GM21825 (cell line): ENCODE measurements around the gene ATXN7L1.
"Not testable (repeated sequence)": the region's sequence is repeated elsewhere in the genome, so short reads cannot be mapped to it uniquely, and the experiment has no call there.

Experiments
- ATAC-seq: cut with Tn5 transposase; IDR thresholded peaks from one replicate; pipeline ENCODE4 v1.9.1; 2021; ENCODE audit warnings: mild to moderate bottlenecking, moderate library complexity; ENCODE audit not compliant: unreplicated experiment

ATXN7L1 gene

DNA sequence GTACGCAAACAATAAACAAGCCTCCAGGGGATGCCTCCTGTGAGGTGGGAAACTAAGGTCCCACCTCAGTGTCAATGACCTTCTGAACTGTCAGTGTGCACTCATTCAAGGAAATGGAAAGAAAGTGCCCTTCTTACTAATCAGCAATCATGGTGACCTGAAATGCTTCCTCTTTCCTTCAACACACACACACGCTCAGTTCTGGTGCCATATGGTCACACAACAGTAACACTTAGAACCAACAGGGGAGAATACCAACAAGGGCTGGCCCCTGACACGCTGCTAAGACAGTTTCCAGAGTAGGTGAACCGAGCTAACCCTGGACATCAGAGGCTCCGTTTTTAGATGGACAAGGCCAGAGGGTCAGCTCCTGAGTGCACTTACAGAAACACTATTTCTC lies 253.0 kb downstream of the ATXN7L1 start:
- ATAC-seq: no peak

DNA sequence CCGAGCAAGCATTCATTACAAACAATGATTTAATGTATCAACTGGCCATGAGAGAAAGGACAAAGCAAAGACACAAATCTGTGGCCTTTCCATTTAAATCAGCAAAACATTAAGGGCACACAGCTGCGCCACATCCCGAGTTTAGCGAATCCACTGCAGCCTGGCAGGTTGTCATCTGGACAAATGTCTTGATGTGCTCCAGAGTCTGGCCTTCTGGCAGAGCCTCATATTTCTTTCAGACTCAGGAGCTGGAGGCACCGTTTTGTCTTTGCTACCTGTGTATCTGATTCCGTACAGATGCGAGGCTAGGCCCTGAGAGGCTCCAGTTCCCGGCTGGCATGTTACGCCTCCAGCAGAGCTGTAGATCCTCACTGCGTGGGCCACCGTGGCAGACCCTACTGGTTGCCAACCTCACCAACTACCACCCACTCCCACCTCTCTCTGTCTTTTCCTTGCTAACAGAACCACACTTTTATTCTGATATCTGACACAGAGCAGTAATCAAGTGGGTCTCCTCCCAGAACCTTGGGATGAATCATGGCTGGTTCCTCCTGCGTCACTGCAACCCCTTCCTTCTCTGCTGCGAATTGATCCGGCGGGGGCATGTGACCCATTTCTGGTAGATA lies 254.2 kb downstream of the ATXN7L1 start:
- ATAC-seq: no peak

DNA sequence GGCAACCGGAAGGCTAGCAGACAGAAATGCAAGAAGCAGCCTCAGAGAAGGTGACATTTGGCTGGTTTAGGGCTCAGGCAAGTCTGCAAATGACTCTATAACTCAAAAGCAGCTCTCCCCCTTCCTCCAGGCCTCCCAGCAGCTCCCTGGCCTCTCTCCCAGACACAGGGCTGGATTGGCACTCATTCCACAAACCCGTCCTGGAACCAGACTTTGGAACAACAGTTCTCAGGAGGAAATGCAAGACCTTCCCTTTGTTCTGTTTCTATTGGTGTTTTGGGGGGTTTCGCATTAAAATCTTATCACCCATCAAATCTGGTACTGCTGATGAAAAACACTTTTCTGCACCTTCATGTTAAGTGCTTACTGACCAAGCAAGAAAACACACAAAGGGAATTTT lies 254.8 kb downstream of the ATXN7L1 start:
- no peak for ATAC-seq

DNA sequence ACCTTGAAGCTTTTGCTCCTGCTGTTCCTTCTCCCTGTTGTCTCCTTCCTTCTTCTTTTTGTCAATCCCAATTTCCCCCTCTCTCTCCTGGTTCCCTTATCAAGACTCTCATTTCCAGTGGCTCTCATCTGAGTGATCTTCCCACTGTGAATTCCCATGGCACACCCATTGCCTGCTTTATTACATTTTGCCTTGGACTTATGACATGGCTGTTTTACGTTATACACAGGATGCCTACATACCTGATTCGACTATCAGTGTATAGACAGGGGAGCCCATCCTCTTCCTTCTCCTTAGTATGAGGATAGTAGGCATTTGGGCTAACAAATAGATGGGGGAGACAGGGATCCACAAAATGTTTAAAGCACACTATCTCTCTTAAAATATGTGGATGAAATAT lies 255.2 kb downstream of the ATXN7L1 start:
- no peak for ATAC-seq

GRCh38 chr7:105619590-105619989 lies 256.8 kb downstream of the ATXN7L1 start:
- ATAC-seq: no peak

DNA sequence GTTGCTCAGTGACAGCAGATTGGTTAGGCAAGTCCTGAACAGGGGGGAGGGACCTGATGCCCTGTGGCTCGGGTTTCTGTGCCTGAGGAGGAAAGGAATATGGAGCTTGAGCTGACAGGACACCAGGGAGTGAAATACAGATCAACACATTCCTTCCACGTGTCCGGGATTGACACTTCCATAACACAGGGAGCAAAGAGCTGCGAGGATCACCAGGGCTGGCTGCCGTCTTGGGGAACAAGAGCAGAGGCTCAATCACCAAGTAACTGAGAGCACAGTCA lies 258.4 kb downstream of the ATXN7L1 start:
- ATAC-seq: no peak

- ATAC-seq: no peak
Observed at GRCh38 chr7:105617280-105618015, 259.0 kb downstream of the ATXN7L1 start.

- ATAC-seq: no peak
Observed at GRCh38 chr7:105614341-105614840, 262.0 kb downstream of the ATXN7L1 start.

- ATAC-seq: no peak
Observed at GRCh38 chr7:105613611-105614330, 262.6 kb downstream of the ATXN7L1 start.

GRCh38 chr7:105612806-105613205 lies 263.6 kb downstream of the ATXN7L1 start:
- no peak for ATAC-seq

- ATAC-seq: no peak
Observed at GRCh38 chr7:105611856-105612775, 264.3 kb downstream of the ATXN7L1 start.

DNA sequence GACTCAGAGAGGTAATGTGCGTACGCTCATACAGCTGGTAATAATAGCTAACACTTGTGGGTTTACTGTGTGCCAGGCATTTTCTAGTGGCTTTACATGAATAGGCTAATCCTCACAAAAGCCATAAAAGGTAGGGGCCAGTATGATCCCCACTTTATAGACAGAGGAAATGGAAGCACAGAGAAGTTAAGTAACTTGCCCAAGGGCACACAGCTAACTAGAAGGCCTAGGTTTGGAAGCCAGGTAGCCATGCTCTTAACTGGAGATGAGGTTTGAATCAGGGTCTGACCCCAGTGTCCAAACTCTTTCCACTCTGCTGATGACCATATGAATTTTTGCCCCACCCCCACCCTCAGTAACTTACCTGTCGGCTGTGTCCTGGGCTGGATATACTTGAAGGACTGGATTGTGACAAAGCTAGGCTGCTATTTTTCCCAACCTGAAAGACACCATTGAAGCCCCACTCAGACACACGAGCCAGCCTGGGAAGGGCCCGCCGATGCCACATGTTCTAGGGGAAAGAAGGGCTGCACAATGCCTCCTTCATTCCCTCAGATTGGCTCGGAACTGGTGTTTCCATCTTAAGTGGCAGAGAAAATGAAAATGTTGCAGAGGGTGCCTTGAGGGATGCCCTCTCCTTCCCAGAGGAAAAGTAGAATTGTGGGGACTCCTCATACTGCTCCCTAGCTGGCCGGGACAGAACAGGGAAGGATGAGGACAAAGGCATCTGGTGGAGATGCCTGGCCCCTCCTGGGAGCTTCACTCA lies 266.1 kb downstream of the ATXN7L1 start:
- no peak for ATAC-seq

DNA sequence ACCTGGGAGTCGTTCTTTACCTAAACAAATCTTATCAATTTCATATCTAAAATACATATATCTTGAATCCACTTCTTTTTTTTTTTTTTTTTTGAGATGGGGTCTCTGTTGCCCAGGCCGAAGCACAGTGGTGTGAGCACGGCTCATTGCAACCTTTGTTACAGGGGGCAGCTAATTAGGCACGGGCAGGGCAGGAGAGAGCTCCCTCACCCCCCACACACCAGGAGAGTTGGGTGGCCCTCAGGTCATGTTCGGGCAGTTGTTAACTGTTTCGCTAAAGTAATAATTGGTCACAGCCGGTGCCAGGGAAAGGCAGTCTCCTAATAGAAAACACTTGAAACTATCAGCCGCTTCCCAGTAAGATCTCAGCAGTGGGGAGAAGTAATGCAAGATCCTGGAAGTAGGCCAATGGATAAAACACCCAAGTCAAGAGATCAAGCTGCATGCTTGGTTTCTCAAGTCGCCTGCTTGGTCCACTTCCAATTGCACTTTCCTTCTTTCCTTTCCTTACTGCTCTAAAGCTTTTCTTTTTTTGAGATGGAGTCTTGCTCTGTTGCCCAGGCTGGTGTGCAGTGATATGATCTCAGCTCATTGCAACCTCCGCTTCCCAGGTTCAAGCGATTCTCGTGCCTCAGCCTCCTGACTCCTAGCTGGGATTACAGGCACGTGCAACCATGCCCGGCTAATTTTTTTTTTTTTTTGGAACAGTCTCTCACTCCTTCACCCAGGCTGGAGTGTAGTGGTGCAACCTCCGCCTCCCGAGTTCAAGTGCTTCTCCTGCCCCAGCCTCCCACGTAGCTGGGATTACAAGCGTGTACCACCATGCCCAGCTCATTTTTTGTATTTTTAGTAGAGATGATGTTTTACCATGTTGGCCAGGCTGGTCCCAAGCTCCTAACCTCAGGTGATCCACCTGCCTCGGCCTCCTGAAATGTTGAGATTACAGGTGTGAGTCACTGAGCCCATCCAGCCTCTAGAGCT lies 273.8 kb downstream of the ATXN7L1 start:
- ATAC-seq: no peak

- no peak for ATAC-seq
Observed at GRCh38 chr7:105600720-105601550, 275.5 kb downstream of the ATXN7L1 start.

DNA sequence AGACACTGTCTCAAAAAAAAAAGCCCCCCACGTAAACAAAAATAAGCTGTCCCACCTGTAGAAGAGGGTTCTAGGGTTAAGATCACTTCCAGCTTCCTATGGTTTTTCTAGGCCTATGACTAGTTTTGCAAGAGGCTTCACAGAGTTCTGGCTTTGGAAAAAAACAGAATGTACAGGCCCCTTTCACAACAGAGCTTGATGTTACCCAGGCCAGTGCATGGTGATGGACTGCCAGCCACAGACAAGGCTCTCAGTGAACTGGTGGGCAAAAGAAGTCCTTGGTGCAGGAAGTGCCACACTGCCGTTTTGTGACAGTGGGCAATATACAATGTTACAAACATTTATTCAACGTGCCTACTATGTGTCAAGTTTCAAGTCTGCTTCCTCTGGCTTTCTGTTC lies 276.8 kb downstream of the ATXN7L1 start:
- ATAC-seq: no peak

GRCh38 chr7:105599080-105599479 lies 277.3 kb downstream of the ATXN7L1 start:
- not testable (repeated sequence) for ATAC-seq

GRCh38 chr7:105596866-105597265 lies 279.5 kb downstream of the ATXN7L1 start:
- ATAC-seq: no peak

GRCh38 chr7:105594034-105594433 lies 282.4 kb downstream of the ATXN7L1 start:
- no peak for ATAC-seq
